HEK293 (cell line): ENCODE data around the gene RAC2.

Source experiments
- CTCF ChIA-PET: fragments of 350-600 bp; formaldehyde crosslinking; extraction: SDS; loops from one replicate; lab custom pipeline; 2021; ENCODE audit warnings: antibody characterized with exemption; lab: Yijun Ruan, JAX
- POLR2A ChIA-PET: fragments of 300-600 bp; formaldehyde crosslinking; extraction: SDS; loops from one replicate; lab custom pipeline; 2020; ENCODE audit warnings: antibody characterized with exemption, inconsistent platforms; lab: Yijun Ruan, JAX
- H3K27ac ChIP-seq: fragments of 200-500 bp; sonication (Bioruptor generic); 2 replicates; pipeline ENCODE4 v1.5.1; 2014; ENCODE audit warnings: low read depth, low read length, control low read depth, inconsistent platforms; ENCODE audit errors: extremely low read depth
- H3K36me3 ChIP-seq, 2 experiments: fragments of 200-500 bp in 1 of 2; sonication (Bioruptor generic) in 1 of 2; 1 replicate in 1 of 2; 2 replicates in 1 of 2; pipeline ENCODE4 v1.5.1; 2014 to 2017; ENCODE audit warnings: inconsistent platforms in 2 of 2, low read length in 2 of 2; ENCODE audit not compliant: control insufficient read depth in 2 of 2, insufficient read depth in 1 of 2
- H3K4me1 ChIP-seq: fragments of 200-500 bp; sonication (Bioruptor generic); 2 replicates; pipeline ENCODE4 v1.5.1; 2014; ENCODE audit warnings: mild to moderate bottlenecking, low read length, inconsistent platforms; ENCODE audit not compliant: control insufficient read depth, insufficient read depth
- H3K4me3 ChIP-seq: 2 replicates; pipeline ENCODE4 v1.5.1; 2011; ENCODE audit warnings: low read depth, mild to moderate bottlenecking, control low read depth, low read length, moderate library complexity
- H3K9me3 ChIP-seq: fragments of 200-500 bp; sonication (Bioruptor generic); 2 replicates; pipeline ENCODE4 v1.5.1; 2014; ENCODE audit warnings: low read depth, low read length, inconsistent platforms; ENCODE audit not compliant: control insufficient read depth, insufficient read depth
- ATF2 ChIP-seq: fragments of 450-650 bp; formaldehyde crosslinking; IDR thresholded peaks from 2 replicates; pipeline ENCODE4 v1.5.1; 2016; ENCODE audit warnings: missing biosample characterization, missing genetic modification characterization, low read depth
- KLF10 ChIP-seq: fragments of 450-650 bp; IDR thresholded peaks from 2 replicates; pipeline ENCODE4 v1.5.1; 2018; ENCODE audit warnings: missing biosample characterization, mild to moderate bottlenecking, missing genetic modification characterization
- KLF16 ChIP-seq: fragments of 450-650 bp; formaldehyde crosslinking; IDR thresholded peaks from 2 replicates; pipeline ENCODE4 v1.5.1; 2017; ENCODE audit warnings: missing biosample characterization, missing genetic modification characterization
- MYNN ChIP-seq: fragments of 450-650 bp; formaldehyde crosslinking; IDR thresholded peaks from 2 replicates; pipeline ENCODE4 v1.5.1; 2016; ENCODE audit warnings: missing biosample characterization, missing genetic modification characterization, borderline replicate concordance
- PRDM10 ChIP-seq: fragments of 450-650 bp; formaldehyde crosslinking; IDR thresholded peaks from 2 replicates; pipeline ENCODE4 v1.5.1; 2016; ENCODE audit warnings: missing biosample characterization, missing genetic modification characterization
- RBAK ChIP-seq: fragments of 450-650 bp; formaldehyde crosslinking; IDR thresholded peaks from 2 replicates; pipeline ENCODE4 v1.5.1; 2016; ENCODE audit warnings: missing biosample characterization, missing genetic modification characterization
- SCRT2 ChIP-seq: fragments of 450-650 bp; formaldehyde crosslinking; IDR thresholded peaks from 2 replicates; pipeline ENCODE4 v1.5.1; 2016; ENCODE audit warnings: missing biosample characterization, missing genetic modification characterization
- ZNF140 ChIP-seq: fragments of 450-650 bp; formaldehyde crosslinking; IDR thresholded peaks from 2 replicates; pipeline ENCODE4 v1.5.1; 2016; ENCODE audit warnings: missing biosample characterization, missing genetic modification characterization
- ZNF16 ChIP-seq: fragments of 450-650 bp; formaldehyde crosslinking; IDR thresholded peaks from 2 replicates; pipeline ENCODE4 v1.5.1; 2016; ENCODE audit warnings: low read depth, missing biosample characterization, missing genetic modification characterization
- ZNF174 ChIP-seq: fragments of 450-650 bp; formaldehyde crosslinking; IDR thresholded peaks from 2 replicates; pipeline ENCODE4 v1.5.0; 2017; ENCODE audit warnings: missing biosample characterization, mild to moderate bottlenecking, missing genetic modification characterization
- ZNF175 ChIP-seq: fragments of 450-650 bp; formaldehyde crosslinking; IDR thresholded peaks from 2 replicates; pipeline ENCODE4 v1.5.1; 2016; ENCODE audit warnings: missing biosample characterization, missing genetic modification characterization
- ZNF18 ChIP-seq: fragments of 450-650 bp; formaldehyde crosslinking; IDR thresholded peaks from 2 replicates; pipeline ENCODE4 v1.5.1; 2016; ENCODE audit warnings: missing biosample characterization, missing genetic modification characterization
- ZNF473 ChIP-seq: fragments of 450-650 bp; formaldehyde crosslinking; IDR thresholded peaks from 2 replicates; pipeline ENCODE4 v1.5.1; 2017; ENCODE audit warnings: missing biosample characterization, missing genetic modification characterization
- ZNF600 ChIP-seq: fragments of 450-650 bp; formaldehyde crosslinking; IDR thresholded peaks from 2 replicates; pipeline ENCODE4 v1.5.1; 2016; ENCODE audit warnings: missing biosample characterization, missing genetic modification characterization
- TF ChIP-seq, protein P1 (sequence below): fragments of 450-650 bp; formaldehyde crosslinking; IDR thresholded peaks from 2 replicates; pipeline ENCODE4 v1.5.1; 2017; ENCODE audit warnings: missing biosample characterization, missing genetic modification characterization
- TF ChIP-seq, protein P2 (sequence below): fragments of 450-650 bp; formaldehyde crosslinking; IDR thresholded peaks from 2 replicates; pipeline ENCODE4 v1.5.1; 2016; ENCODE audit warnings: missing biosample characterization, missing genetic modification characterization
- TF ChIP-seq, protein P3 (sequence below): fragments of 450-650 bp; formaldehyde crosslinking; IDR thresholded peaks from 2 replicates; pipeline ENCODE4 v1.5.1; 2016; ENCODE audit warnings: missing biosample characterization, missing genetic modification characterization

RAC2 gene

DNA sequence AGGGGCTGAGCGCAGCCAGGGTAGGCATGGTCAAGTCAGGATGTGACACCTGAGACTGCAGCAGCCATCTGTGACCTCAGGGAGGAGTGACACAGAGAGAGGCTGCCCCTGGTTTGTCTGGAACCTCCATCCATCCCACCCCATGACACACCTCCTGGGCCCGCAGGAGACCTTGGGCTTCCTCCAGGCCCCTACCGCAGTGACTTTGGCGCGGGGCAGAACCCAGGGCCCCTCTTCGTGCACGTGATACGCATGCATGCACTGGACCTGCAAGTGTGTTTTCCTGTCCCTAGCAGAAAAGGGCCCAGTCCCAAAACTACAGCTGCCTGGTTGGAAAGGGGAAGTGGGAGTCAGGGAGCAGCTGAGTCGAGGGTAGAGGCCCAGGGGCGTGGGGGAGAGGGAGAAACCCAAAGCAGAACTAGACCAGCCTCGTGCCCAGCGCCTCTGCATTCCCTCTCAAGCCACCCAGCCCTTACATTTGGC, 30.4 kb upstream of the RAC2 start:
- H3K4me3 ChIP-seq: no peak overlapping the region
- ChIA-PET POLR2A (no interaction called here), CTCF (interaction anchor here (8.1 kb wide), 1 partner anchor 14 kb away, joined by 63 read pairs; no protein-coding TSS in a partner anchor)
- no peaks in the 10 kb centered on the region for H3K9me3 ChIP-seq
- no peaks in the 10 kb centered on the region for H3K4me1 ChIP-seq
- H3K36me3 ChIP-seq: no peaks in the 10 kb centered on the region
- TF ChIP-seq, protein P1, sequence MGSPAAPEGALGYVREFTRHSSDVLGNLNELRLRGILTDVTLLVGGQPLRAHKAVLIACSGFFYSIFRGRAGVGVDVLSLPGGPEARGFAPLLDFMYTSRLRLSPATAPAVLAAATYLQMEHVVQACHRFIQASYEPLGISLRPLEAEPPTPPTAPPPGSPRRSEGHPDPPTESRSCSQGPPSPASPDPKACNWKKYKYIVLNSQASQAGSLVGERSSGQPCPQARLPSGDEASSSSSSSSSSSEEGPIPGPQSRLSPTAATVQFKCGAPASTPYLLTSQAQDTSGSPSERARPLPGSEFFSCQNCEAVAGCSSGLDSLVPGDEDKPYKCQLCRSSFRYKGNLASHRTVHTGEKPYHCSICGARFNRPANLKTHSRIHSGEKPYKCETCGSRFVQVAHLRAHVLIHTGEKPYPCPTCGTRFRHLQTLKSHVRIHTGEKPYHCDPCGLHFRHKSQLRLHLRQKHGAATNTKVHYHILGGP (tag by site-specific recombination): no peak
- TF ChIP-seq RBAK (tag by site-specific recombination) (no peak), ZNF473 (tag by site-specific recombination) (no peak), ATF2 (no peak), ZNF140 (tag by site-specific recombination) (no peak), KLF16 (tag by site-specific recombination) (no peak)
- TF ChIP-seq, protein P2, sequence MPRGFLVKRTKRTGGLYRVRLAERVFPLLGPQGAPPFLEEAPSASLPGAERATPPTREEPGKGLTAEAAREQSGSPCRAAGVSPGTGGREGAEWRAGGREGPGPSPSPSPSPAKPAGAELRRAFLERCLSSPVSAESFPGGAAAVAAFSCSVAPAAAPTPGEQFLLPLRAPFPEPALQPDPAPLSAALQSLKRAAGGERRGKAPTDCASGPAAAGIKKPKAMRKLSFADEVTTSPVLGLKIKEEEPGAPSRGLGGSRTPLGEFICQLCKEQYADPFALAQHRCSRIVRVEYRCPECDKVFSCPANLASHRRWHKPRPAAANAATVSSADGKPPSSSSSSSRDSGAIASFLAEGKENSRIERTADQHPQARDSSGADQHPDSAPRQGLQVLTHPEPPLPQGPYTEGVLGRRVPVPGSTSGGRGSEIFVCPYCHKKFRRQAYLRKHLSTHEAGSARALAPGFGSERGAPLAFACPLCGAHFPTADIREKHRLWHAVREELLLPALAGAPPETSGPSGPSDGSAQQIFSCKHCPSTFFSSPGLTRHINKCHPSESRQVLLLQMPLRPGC: no peak
- no peak overlapping the region for H3K27ac ChIP-seq

- no peak overlapping the region for H3K4me3 ChIP-seq
- H3K4me1 ChIP-seq: no peaks in the 10 kb centered on the region
- no peaks in the 10 kb centered on the region for H3K36me3 ChIP-seq
- no peak overlapping the region for H3K27ac ChIP-seq
- TF ChIP-seq ZNF18 (tag by site-specific recombination) (no peak), KLF10 (tag by site-specific recombination) (no peak), SCRT2 (tag by site-specific recombination) (no peak), ZNF600 (tag by site-specific recombination) (no peak), ZNF174 (tag by site-specific recombination) (no peak), PRDM10 (tag by site-specific recombination) (no peak), ZNF175 (no peak), MYNN (tag by site-specific recombination) (no peak), ZNF16 (tag by site-specific recombination) (no peak)
- TF ChIP-seq, protein P3, sequence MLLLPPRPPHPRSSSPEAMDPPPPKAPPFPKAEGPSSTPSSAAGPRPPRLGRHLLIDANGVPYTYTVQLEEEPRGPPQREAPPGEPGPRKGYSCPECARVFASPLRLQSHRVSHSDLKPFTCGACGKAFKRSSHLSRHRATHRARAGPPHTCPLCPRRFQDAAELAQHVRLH (tag by site-specific recombination): no peak
- POLR2A ChIA-PET: no interaction called here
- H3K9me3 ChIP-seq: no peaks in the 10 kb centered on the region
- CTCF ChIA-PET: interaction anchor here (1.0 to 8.1 kb wide), 3 partner anchors 13 to 184 kb away, joined by 3 to 63 read pairs (median 12); no protein-coding TSS in a partner anchor
These were observed 29.8 kb upstream of the RAC2 start for GRCh38 chr22:37273846-37274225.
